ENCODE measurements around the gene ZNF791.
A peak's percentile ranks its signal among the peaks of the same experiment; 100 is the strongest.
"Not testable (repeated sequence)": the region's sequence is repeated elsewhere in the genome, so short reads cannot be mapped to it uniquely, and the experiment has no call there.

The ZNF791 gene

DNA sequence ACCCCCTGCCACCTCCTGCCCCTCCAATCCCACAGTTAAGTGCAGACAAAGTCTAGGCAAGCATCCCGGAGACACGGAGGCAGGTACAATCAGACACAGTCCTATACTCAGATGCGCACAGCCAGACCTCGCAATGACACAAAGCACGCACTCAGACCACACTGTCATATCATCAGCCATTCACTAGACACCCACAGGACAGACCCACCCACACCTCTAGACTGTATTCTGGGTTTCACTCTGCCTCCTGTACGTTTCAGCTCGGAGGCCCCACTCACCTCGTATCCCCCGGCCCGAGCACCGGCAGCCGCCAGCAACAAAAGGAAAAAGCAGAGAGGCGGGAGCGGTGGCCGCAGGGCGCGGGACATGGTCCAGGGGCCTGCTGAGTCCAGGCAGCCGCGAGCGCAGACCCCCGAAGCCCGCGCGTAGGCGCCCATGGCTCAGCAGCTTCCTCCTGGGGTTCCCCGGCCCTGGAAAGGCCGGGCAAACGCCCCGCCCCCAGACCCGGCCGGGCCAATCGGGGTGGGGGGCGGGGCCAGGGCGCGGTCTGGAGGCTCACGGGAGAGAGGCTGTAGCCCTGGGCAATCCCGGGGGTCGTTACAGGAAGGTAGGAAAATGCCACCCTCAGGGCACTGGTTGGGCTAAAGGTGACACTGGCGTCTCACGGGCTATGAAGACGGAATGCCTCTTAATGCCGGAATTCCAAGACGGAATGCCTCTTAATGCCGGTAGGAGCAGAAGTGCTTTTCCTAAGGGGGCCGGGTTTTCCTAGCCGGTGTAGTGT, 55.7 kb downstream of the ZNF791 start, which contains the start of the genes MAN2B1 and WDR83:
MAN2B1 (minus strand) TSS at position 478 of the 784 bp plus-strand sequence; CDS start at position 437, 41 bp downstream.
WDR83 (plus strand) TSS at position 543 of the 784 bp plus-strand sequence. CDS start 2,984 bp downstream, outside the sequence.
- Histone ChIP-seq H3K4me1 (ENCODE audit: insufficient read depth, low read length) (no peaks in the 10 kb centered on the region), H3K9ac (ENCODE audit: low read depth, low read length) (peak within 1 kb of the TSS; percentile 68), H3K36me3 (ENCODE audit: insufficient read depth, low read length) (no peaks in the 10 kb centered on the region; the same call in 1 of the 2 replicates), H3K9me3 (ENCODE audit: control insufficient read depth, insufficient read depth, low read length) (no peaks in the 10 kb centered on the region)

DNA sequence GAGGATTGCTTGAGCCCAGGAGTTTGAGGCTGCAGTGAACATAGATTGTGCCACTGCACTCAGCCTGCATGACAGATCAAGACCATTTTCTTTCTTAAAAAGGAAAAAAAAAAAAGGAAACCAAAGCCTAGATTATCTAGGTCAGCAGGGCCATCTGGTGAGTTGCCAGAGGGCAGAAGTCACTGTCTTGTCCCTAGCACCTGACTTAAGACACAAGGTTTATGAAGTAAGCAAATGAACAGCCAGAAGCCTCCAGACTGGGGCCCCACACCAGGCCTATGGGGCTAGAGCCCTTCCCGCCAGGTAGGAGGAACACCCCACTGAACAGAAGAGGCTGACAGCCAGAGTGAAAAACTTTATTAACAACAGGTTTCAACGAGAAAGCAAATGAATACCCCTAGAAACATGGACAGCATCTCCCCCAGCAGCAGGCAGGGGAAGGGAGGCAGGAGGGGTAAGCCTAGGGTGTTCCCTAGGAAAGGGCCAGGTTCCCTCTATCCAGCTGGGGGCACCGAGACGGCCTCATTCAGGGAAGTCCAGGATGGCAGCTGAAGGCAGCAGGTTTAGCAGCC, 57.1 kb downstream of the ZNF791 start:
- Histone ChIP-seq H3K4me1 (ENCODE audit: insufficient read depth, low read length) (no peaks in the 10 kb centered on the region), H3K36me3 (ENCODE audit: insufficient read depth, low read length) (no peaks in the 10 kb centered on the region; the same call in 1 of the 2 replicates), H3K9me3 (ENCODE audit: control insufficient read depth, insufficient read depth, low read length) (no peaks in the 10 kb centered on the region), H3K9ac (ENCODE audit: low read depth, low read length) (no peak overlapping the region)

DNA sequence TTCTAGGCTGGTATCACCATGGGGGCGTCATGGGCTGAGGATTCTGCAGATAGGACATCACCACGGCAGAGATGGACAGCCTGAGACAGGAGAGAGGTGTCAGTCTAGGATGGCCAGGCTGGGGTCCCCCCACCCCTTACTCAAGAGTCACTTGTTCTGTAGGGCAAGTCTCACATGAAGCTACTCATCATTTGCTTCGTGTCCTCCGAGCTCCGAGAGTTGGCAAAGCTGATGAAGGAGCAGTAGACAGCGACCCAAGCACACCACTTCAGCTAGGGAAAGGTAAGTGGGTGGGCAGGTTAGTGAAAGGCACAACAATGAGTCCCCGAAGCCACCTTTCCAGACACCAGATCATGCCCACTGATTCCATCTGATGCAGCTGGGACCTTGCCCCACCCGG, 57.6 kb downstream of the ZNF791 start:
- no peaks in the 10 kb centered on the region; the same call in 1 of the 2 replicates for H3K36me3 ChIP-seq (ENCODE audit: insufficient read depth, low read length)
- peak overlapping the region; percentile 81 for H3K9ac ChIP-seq (ENCODE audit: low read depth, low read length)
- no peaks in the 10 kb centered on the region for H3K4me1 ChIP-seq (ENCODE audit: insufficient read depth, low read length)
- no peaks in the 10 kb centered on the region for H3K9me3 ChIP-seq (ENCODE audit: control insufficient read depth, insufficient read depth, low read length)

DNA sequence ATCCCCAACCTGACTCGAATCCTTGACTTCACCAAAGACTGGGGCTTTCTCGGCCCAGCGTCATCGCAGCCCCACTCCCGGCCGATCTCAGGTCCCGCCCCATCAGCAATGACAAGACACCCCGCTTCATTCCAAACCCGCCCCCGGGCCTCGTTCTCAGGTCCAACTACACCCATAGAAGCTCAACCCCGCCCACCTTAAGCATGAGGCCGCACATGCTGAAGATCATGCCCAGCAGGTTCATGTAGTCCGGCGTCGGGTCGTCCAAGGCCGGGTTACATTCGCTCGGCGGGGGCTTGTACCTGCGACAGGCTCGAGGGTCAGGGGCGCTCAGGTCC, 58.2 kb downstream of the ZNF791 start:
- peak overlapping the region; percentile 81 for H3K9ac ChIP-seq (ENCODE audit: low read depth, low read length)
- H3K4me1 ChIP-seq (ENCODE audit: insufficient read depth, low read length), result no peaks in the 10 kb centered on the region
- H3K9me3 ChIP-seq (ENCODE audit: control insufficient read depth, insufficient read depth, low read length), result no peaks in the 10 kb centered on the region
- no peaks in the 10 kb centered on the region for H3K36me3 ChIP-seq (ENCODE audit: insufficient read depth, low read length)

DNA sequence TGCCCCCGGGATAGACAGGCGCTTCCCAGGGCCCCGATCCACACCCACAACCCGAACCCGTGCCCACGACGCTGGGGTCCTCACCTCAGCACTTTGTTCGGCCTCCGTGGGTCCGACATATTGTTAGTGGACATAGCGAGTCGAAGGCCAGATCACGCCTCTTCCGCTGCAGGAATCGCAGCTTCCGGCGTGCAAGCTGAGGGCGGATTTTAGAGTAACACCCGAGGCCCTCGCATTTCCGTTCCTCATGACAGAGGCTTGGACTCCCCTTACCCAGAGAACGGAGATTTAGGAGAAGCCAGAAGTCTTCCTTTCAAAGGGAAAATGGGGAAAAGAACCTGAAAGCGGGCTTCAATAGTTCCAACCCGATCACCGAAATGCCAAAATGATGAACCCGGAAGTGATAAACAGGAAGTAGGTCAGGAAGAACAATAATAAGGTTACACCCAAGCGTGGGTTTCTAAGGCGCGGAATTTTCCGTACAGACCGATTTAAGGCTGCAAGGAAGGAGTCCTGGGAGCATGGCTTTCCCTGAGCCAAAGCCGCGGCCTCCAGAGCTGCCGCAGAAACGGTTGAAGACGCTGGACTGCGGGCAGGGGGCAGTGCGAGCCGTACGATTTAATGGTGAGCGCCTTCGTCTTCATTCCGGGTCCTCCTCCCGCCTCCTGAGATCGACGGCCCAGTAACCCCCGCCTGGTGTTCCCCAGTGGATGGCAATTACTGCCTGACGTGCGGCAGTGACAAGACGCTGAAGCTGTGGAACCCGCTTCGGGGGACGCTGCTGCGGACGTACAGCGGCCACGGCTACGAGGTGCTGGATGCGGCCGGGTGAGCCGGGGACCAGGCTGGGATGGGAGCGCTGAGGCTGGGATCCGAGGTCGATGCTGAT, 58.8 kb downstream of the ZNF791 start:
- H3K4me1 ChIP-seq (ENCODE audit: insufficient read depth, low read length), result no peaks in the 10 kb centered on the region
- no peaks in the 10 kb centered on the region for H3K9me3 ChIP-seq (ENCODE audit: control insufficient read depth, insufficient read depth, low read length)
- no peaks in the 10 kb centered on the region for H3K36me3 ChIP-seq (ENCODE audit: insufficient read depth, low read length)
- H3K9ac ChIP-seq (ENCODE audit: low read depth, low read length), result peak overlapping the region; percentile 81

DNA sequence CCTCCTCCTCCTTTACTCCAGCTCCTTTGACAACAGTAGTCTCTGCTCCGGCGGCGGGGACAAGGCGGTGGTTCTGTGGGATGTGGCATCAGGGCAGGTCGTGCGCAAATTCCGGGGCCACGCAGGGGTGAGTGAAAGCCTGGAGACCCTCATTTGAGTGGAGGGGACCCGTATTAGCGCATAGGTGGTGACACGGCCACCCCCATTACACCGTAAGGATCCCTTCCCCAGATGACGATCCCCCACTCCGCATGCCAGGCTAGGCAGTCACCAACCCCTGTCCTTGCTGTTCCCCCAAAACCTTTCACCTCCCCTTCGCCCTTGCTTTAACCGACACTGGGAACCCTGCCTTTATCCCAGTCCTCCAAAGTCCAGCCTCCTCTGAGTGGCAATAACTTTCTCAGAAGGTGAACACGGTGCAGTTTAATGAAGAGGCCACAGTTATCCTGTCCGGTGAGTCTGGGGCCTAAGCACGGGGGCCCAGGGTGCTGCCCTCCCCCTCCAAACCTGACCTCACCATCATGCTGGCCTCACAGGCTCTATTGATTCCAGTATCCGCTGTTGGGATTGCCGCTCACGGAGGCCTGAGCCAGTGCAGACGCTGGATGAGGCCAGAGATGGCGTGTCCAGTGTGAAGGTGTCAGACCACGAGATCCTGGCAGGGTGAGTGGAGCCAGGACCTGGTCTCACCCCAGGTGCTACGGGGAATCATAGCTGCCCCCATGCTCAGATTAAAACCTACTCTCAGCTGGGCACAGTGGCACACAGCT, 59.6 kb downstream of the ZNF791 start:
- Histone ChIP-seq H3K36me3 (ENCODE audit: insufficient read depth, low read length) (no peaks in the 10 kb centered on the region), H3K9me3 (ENCODE audit: control insufficient read depth, insufficient read depth, low read length) (no peaks in the 10 kb centered on the region), H3K9ac (ENCODE audit: low read depth, low read length) (peak overlapping the region; percentile 81), H3K4me1 (ENCODE audit: insufficient read depth, low read length) (no peaks in the 10 kb centered on the region)

DNA sequence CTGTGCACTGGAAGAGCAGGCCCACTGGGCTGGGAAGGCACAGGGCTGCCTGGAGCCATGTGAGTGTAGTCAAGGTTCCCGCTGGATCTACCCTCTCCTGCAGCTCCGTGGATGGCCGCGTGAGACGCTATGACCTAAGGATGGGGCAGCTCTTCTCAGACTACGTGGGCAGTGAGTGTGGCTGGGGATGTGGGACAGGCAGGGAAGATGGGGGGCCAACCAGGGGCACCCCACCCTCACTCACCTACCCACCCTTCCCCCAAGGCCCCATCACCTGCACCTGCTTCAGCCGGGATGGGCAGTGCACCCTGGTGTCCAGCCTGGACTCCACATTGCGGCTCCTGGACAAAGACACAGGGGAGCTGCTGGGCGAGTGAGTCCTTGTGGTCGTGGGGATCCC, 62.0 kb downstream of the ZNF791 start:
- Histone ChIP-seq H3K4me1 (ENCODE audit: insufficient read depth, low read length) (no peaks in the 10 kb centered on the region), H3K9ac (ENCODE audit: low read depth, low read length) (no peak overlapping the region), H3K36me3 (ENCODE audit: insufficient read depth, low read length) (no peaks in the 10 kb centered on the region), H3K9me3 (ENCODE audit: control insufficient read depth, insufficient read depth, low read length) (no peaks in the 10 kb centered on the region)

DNA sequence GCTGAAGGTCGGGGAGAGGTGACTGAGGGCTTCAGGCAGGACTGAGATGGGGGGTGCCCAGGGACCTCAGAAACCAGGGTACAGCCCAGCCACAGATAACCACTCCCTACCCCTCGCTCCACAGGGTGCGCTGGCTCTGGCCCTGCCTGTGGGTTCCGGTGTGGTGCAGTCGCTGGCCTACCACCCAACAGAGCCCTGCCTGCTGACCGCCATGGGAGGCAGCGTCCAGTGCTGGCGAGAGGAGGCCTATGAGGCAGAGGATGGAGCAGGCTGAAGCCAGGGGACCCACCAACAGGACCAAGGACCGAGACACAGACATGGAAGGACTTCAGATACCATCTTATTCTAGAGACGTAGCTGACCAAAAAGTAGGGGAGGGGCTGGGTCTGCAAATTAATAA, 64.7 kb downstream of the ZNF791 start:
- H3K4me1 ChIP-seq (ENCODE audit: insufficient read depth, low read length), result no peaks in the 10 kb centered on the region
- H3K36me3 ChIP-seq (ENCODE audit: insufficient read depth, low read length), result peaks cover 8% of the 10 kb centered on the region; the same call in 1 of the 2 replicates
- no peak overlapping the region for H3K9ac ChIP-seq (ENCODE audit: low read depth, low read length)
- no peaks in the 10 kb centered on the region for H3K9me3 ChIP-seq (ENCODE audit: control insufficient read depth, insufficient read depth, low read length)

DNA sequence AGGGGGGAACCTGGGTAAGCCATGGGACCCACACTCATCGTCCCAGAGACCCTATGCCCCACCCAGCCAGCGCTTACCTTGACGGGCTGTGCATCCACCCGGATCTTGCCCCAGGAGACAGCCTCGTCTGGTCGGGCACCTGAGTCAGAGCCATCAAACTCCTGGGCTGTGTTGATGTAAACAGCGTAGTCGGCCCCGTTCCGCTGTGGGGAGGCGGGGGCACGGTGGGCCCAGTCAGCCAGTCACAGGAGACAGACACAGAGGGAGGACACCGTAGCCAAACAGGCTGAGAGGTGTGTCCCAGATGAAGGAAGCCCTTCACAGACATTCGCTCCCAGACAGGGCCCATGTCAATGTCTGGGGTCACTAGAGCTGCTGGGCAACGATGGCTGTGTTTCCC, 65.2 kb downstream of the ZNF791 start:
- Histone ChIP-seq H3K9ac (ENCODE audit: low read depth, low read length) (no peak overlapping the region), H3K9me3 (ENCODE audit: control insufficient read depth, insufficient read depth, low read length) (no peaks in the 10 kb centered on the region), H3K4me1 (ENCODE audit: insufficient read depth, low read length) (no peaks in the 10 kb centered on the region), H3K36me3 (ENCODE audit: insufficient read depth, low read length) (peaks cover 8% of the 10 kb centered on the region; the same call in 1 of the 2 replicates)

DNA sequence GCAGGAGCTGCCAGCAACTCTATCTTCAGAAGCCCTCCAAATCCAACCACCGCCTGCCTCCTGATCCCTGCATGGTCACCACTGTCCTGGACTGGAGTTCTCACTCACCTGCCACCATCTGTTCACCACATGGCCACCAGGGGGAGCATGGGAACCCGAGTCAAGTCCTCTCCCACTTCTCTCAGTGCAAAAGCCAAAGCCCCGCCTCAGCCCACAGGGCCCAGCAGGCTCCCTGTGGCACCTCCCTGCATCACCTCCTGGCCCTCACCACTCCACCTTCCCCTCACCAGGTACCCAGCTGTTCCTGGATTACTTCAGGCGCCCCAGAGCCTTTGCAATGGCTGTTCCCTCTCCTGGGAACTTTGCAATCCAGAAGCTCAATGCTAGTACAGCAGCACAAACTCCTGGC, 65.7 kb downstream of the ZNF791 start:
- no peak overlapping the region for H3K9ac ChIP-seq (ENCODE audit: low read depth, low read length)
- no peaks in the 10 kb centered on the region for H3K4me1 ChIP-seq (ENCODE audit: insufficient read depth, low read length)
- peaks cover 8% of the 10 kb centered on the region; the same call in 1 of the 2 replicates for H3K36me3 ChIP-seq (ENCODE audit: insufficient read depth, low read length)
- no peaks in the 10 kb centered on the region for H3K9me3 ChIP-seq (ENCODE audit: control insufficient read depth, insufficient read depth, low read length)

DNA sequence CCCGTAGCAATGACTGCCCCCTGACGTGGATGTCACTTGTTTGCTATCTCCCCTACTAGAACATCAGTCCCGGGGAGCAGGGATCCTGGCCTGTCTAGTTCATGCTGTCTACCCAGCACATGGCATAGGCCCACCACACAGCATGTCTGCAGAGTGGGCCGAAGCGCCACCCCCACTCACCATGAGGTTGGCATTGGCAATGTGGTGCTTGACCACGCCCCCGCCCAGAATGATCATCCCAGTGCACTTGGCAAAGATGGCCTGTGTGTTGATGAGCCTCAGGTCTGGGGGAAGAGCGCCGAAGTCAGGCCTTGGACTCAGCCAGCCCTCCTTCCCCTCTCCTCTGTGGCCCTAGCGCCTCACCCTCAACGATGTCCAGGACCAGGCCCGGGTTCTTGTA, 66.2 kb downstream of the ZNF791 start:
- H3K9me3 ChIP-seq (ENCODE audit: control insufficient read depth, insufficient read depth, low read length), result no peaks in the 10 kb centered on the region
- peaks cover 8% of the 10 kb centered on the region; the same call in 1 of the 2 replicates for H3K36me3 ChIP-seq (ENCODE audit: insufficient read depth, low read length)
- H3K9ac ChIP-seq (ENCODE audit: low read depth, low read length), result no peak overlapping the region
- H3K4me1 ChIP-seq (ENCODE audit: insufficient read depth, low read length), result no peaks in the 10 kb centered on the region

DNA sequence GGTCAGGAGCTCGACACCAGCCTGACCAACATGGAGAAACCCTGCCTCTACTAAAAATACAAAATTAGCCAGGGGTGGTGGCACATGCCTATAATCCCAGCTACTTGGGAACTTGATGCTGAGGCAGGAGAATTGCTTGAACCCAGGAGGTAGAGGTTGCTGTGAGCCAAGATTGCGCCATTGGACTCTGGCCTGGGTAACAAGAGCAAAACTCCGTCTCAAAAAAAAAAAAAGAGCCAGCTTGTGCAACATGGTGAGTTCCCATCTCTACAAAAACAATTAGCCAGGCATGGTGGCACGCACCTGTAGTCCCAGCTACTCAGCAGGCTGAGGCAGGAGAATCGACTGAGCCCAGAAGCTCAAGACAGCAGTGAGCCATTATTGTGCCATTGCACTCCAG, 67.3 kb downstream of the ZNF791 start:
- not testable (repeated sequence) for H3K9me3 ChIP-seq (ENCODE audit: control insufficient read depth, insufficient read depth, low read length); H3K9ac ChIP-seq (ENCODE audit: low read depth, low read length); H3K4me1 ChIP-seq (ENCODE audit: insufficient read depth, low read length); H3K36me3 ChIP-seq (ENCODE audit: insufficient read depth, low read length)

DNA sequence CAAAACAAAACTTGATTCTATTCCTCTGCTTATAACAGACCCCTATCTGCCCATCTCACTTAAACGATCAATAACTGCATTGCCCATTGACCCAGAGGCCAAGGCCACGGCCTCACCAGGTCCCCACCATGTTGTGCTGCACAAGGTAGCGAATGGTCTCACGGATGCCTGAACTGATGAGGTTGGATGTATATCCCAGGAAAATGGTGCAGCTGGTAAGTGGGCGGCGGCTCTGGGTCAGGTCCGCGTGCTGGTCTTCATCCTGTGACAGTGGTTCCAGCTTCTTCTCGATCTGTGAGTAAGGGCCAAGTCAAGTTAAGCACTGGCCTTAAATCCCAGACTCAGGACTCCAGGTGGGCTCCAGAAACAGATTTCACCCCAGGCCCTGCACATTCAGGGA, 69.3 kb downstream of the ZNF791 start:
- peaks cover 8% of the 10 kb centered on the region; the same call in 1 of the 2 replicates for H3K36me3 ChIP-seq (ENCODE audit: insufficient read depth, low read length)
- H3K9ac ChIP-seq (ENCODE audit: low read depth, low read length), result no peak overlapping the region
- no peaks in the 10 kb centered on the region for H3K9me3 ChIP-seq (ENCODE audit: control insufficient read depth, insufficient read depth, low read length)
- no peaks in the 10 kb centered on the region for H3K4me1 ChIP-seq (ENCODE audit: insufficient read depth, low read length)

All from ES-I3 (cell line).